RPMI8226 (cell line): ENCODE data around the gene UTRN.
A peak's percentile ranks its signal among the peaks of the same experiment; 100 is the strongest.

Source experiments
- DNase-seq: peaks from one replicate; pipeline ENCODE4 v3.0.0-alpha.2; 2015

UTRN gene

GRCh38 chr6:144283646-144284477 lies 1.3 kb upstream of the UTRN start:
- peak; percentile 7 for DNase-seq

- DNase-seq: no peak
Observed at GRCh38 chr6:144284478-144284782, 705 bp upstream of the UTRN start.

GRCh38 chr6:144285548-144285797 lies 338 bp downstream of the UTRN start:
- DNase-seq: peak; percentile 26

- peak; percentile 19 for DNase-seq
Observed at GRCh38 chr6:144285798-144286502, 815 bp downstream of the UTRN start.

GRCh38 chr6:144286503-144287393 lies 1.6 kb downstream of the UTRN start:
- DNase-seq: no peak

GRCh38 chr6:144289006-144289405 lies 3.9 kb downstream of the UTRN start:
- no peak for DNase-seq

- no peak for DNase-seq
Observed at GRCh38 chr6:144292372-144292771, 7.2 kb downstream of the UTRN start.

- DNase-seq: no peak
Observed at GRCh38 chr6:144294016-144294415, 8.9 kb downstream of the UTRN start.

GRCh38 chr6:144295211-144295610 lies 10.1 kb downstream of the UTRN start:
- DNase-seq: no peak

GRCh38 chr6:144295981-144296767 lies 11.0 kb downstream of the UTRN start:
- no peak for DNase-seq

- no peak for DNase-seq
Observed at GRCh38 chr6:144296973-144297372, 11.8 kb downstream of the UTRN start.

- no peak for DNase-seq
Observed at GRCh38 chr6:144297511-144298100, 12.5 kb downstream of the UTRN start.

- DNase-seq: no peak
Observed at GRCh38 chr6:144298194-144298593, 13.1 kb downstream of the UTRN start.

GRCh38 chr6:144298916-144299315 lies 13.8 kb downstream of the UTRN start:
- no peak for DNase-seq

- DNase-seq: no peak
Observed at GRCh38 chr6:144302701-144303372, 17.7 kb downstream of the UTRN start.

GRCh38 chr6:144304223-144304848 lies 19.2 kb downstream of the UTRN start:
- no peak for DNase-seq

- DNase-seq: no peak
Observed at GRCh38 chr6:144305567-144305966, 20.4 kb downstream of the UTRN start.

GRCh38 chr6:144305985-144306384 lies 20.9 kb downstream of the UTRN start:
- no peak for DNase-seq

- no peak for DNase-seq
Observed at GRCh38 chr6:144307880-144308279, 22.7 kb downstream of the UTRN start.

GRCh38 chr6:144310765-144311164 lies 25.6 kb downstream of the UTRN start:
- no peak for DNase-seq

- DNase-seq: no peak
Observed at GRCh38 chr6:144311361-144311760, 26.2 kb downstream of the UTRN start.
